Stimulated activated CD8-positive, alpha-beta memory T cell treated with anti-CD3 and anti-CD28 coated beads, Interleukin-7, amount 100 ng/mL, for 24 hours (primary cell): ENCODE data around the gene HAGH.
"Not testable (repeated sequence)": the region's sequence is repeated elsewhere in the genome, so short reads cannot be mapped to it uniquely, and the experiment has no call there.

Experiments used
- DNase-seq: peaks from one replicate; pipeline ENCODE4 v3.0.0-alpha.2; 2020; ENCODE audit warnings: low read depth

HAGH gene

DNA sequence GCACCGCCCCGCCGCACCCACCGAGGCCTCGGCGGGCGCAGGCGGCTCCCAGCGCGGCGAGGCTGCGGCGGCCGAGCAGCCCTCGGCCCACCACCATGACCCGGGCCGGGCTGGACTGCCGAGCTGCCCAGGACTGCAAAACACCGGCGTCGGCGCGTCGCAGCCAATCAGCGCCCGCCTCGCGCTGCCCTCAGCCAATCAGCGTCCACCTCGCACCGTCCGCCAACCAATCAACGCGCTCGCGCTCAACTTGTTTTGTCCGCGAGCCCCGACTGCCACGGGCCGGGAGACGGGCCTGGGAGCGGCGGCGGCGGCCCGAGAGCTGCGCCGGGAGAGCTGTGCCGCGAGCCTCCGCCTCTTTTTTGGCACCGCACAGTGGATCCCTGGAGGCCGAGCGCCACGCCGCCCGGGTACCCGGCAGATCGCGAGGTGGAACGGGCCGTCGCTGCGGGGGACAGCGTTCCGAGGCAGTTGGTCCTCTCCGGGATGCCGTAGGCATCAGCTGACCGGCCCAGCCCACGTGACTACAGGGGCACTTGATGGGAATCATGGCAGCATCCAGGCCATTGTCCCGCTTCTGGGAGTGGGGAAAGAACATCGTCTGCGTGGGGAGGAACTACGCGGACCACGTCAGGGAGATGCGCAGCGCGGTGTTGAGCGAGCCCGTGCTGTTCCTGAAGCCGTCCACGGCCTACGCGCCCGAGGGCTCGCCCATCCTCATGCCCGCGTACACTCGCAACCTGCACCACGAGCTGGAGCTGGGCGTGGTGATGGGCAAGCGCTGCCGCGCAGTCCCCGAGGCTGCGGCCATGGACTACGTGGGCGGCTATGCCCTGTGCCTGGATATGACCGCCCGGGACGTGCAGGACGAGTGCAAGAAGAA, at the start of gene HAGH, which contains the start of gene FAHD1:
Gene HAGH (minus strand): TSS at position 135 of the 883 bp plus-strand sequence. CDS start 38 bp downstream, at position 97.
Gene FAHD1 (plus strand): TSS at position 516 of the 883 bp plus-strand sequence. CDS start 33 bp downstream, at position 549.
- peak; percentile 71 for DNase-seq

GRCh38 chr16:1876066-1876465, 49.4 kb upstream of the HAGH start:
- not testable (repeated sequence) for DNase-seq

DNA sequence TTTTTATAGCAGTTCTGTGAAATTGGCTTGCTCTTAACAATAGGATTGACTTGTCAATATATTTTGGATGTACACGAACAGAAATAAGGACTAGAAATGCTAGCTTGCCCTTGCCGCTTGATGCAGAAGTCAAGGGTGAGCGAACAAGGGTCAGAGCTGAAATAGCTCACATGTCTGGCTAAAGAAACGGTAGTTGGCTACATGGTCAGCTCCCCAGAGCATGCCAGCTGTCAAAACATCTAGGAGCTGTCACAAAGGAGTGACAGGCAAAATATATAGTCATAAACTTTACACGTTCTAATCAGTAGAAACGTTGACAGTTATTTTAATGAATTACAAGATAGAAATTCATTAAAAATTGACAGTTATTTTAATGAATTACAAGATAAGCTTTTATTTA, 48.2 kb upstream of the HAGH start:
- DNase-seq: no peak

DNA sequence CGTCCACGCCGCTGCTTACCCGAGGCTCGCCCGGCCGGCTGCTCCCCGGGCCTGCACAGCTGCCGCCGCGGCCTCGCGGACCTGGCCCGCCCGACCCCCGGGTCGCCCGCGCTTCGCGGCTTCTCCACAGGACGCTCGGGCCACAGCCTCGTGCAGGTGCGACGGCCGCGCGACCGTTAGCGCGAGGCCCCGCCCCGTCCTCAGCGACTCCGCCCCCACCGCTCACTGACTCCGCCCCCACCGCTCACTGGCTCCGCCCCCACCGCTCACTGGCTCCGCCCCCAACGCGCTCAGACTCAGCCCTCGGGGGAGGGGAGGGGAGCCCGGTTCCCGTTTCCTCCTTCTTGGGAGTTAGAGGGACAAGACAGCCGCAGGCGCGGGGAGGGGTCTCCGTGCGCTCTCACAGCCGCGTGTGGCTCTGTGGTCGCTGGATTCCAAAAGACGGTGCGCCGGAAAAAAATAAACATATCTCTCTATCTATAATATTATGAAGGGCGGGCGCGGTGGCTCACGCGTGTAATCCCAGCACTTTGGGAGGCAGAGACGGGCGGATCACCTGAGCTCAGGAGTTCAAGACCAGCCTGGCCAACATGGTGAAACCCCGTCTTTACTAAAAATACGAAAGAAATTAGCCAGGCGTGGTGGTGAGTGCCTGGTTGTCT, 45.5 kb upstream of the HAGH start, which contains the start of gene MEIOB:
Gene MEIOB (minus strand): TSS at position 191 of the 662 bp plus-strand sequence. CDS start 3,989 bp downstream, outside the sequence.
- peak; percentile 21 for DNase-seq

DNA sequence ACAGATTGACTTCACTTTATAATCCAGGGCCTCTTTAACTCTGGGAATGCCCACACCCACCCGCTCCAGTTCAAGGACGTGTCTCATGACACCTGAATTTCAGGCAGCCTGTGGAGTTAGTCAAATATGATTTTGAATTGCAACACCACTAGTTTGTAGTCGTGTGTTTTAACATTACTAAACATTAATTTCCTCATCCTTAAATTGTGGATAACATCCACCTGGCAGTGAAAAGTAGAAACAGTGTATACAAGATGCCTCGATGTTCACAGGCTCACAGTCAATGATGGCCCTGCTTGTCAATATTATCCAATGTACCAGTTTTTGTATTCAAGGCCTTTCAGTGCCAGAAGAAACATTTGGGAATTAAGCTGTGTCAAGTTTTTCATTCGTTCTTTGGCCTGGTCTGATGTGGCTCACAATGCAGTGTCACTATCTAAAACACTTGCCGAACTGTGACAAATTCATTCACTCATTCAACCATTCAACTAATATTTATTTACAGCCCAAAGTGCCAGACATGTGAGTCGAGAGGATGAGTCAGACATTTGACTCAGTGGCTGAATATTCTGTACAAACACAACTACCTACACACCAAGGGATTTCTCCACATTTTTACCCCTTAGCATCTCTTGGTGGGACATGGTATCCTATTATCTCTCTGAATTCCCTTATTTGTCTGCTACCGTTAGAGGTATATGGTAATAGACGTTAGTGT, 43.9 kb upstream of the HAGH start:
- DNase-seq: no peak

DNA sequence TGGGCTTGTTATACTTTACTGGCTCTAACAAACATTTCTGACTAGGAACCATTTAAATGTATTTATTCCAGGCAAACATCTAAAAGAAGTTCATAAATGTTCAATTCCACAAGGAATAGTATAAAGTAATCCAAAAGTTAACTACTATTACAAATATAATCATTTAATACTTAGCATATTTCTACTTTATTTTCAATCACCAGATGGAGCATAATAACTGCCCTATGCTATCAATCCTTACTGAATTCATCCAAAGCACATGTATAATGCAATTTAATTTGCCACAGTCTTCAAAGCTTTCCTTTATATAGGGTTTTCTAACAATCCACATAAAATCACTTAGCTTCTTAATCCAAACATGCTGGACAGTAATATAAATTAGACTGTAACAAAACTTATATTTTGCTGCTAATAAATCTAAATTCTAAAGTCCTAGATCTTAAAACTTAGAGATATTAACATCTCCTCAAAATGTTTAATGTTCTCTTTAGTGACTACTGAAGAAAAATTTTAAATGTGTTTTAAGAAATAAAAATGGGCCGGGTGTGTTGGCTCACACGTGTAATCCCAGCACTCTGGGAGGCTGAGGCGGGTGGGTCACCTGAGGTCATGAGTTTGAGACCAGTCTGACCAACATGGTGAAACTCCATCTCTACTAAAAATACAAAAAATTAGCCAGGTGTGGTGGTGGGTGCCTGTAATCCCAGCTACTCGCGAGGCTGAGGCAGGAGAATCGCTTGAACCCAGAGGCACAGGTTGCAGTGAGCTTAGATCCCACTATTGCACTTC, 39.5 kb upstream of the HAGH start:
- DNase-seq: no peak

DNA sequence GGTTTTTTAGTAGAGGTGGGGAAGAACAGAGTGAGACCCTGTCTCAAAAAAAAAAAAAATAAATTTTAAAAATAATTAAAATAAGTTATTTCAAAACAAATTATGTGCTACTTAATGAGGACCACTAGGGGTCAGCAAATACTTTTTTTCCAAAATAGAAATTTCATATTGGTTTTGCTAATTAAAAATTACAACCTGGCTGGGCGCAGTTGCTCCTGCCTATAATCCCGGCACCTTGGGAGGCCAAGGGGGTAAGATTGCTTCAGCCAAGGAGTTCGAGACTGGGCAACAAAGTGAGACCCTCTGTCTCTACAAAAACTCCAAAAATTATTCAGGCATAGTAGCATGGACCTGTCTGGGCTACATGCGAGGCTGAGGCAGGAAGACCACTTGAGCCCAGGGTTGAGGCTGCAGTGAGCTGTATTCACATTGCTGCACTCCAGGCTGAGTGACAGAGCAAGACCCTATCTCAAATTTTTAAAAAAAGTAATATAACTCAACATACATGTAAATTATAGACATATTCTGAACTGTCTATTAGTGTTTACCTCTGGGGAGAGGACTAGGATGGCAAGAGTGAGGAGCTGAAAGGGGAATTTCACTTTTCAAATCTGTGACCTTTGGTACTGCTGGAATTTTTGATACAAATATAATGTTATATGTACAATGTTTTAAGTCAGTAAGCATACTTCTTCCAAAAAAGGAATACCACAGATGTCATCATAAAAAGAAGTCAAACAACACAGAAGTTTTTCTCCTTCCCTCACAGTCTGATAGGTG, 37.2 kb upstream of the HAGH start:
- no peak for DNase-seq

DNA sequence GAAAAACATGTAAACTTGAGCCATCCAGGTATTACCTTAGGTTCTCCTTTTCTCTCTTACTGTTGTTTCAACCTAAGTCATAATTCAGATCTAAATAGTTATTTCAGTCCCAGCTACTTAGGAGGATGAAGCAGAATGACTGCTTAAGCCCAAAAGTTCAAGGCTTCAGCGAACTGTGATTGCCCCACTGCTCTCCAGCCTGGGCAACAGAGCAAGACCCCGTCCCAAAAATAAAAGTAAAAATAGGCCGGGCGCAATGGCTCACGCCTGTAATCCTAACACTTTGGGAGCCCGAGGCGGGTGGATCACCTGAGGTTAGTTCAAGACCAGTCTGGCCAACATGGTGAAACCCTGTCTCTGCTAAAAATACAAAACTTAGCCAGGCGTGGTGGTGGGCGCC, 35.8 kb upstream of the HAGH start:
- no peak for DNase-seq

GRCh38 chr16:1861730-1862129, 35.1 kb upstream of the HAGH start:
- no peak for DNase-seq

GRCh38 chr16:1859650-1860049, 33.0 kb upstream of the HAGH start:
- no peak for DNase-seq

- no peak for DNase-seq
Measured at GRCh38 chr16:1858189-1858865, 31.7 kb upstream of the HAGH start.

DNA sequence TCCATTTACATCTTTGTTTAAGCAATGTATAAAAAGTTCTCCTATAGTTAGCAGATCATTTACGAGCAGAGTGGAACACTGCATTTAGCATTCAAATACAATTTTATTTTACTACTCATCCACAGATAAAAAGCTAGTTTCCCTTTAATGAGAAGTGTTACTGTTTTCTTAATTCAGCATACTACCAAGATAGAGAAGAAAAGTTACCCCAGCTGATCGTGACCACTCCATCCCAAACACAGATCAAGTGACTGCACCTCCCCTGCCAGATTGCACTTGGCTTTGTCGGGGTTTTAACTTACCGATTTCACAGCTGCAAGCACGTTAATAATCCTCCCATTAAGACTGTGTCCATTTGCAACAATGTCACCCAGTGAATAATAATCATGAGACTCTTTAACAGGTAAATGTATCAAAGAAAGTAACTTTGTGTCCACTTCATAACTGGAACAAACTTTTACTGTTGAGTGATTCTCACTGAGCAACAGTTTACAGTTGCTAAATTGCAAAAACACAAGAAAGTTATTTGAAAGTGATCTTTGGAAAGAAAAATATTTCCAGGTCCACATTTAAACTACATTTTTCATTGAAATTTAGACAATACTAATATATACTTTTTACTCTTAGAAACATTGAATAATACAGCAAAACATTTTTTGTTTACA, 30.9 kb upstream of the HAGH start:
- DNase-seq: no peak

GRCh38 chr16:1851793-1852192, 25.2 kb upstream of the HAGH start:
- DNase-seq: no peak

GRCh38 chr16:1850981-1851380, 24.4 kb upstream of the HAGH start:
- DNase-seq: no peak

DNA sequence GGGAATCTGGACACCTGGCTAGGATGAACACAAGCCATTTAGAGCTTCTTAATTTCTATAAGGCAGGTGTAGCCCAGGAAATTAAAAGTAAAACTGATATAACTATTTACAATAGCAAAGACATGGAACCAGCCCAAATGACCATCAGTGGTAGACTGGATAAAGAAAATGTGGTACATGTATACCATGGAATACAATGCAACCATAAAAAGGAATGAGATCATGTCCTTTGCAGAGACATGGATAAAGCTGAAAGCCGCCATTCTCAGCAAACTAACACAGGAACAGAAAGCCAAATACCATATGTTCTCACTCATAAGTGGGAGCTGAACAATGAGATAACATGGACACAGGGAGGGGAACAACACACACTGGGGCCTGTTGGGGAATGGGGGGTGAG, 19.8 kb upstream of the HAGH start:
- no peak for DNase-seq

GRCh38 chr16:1845985-1846384, 19.4 kb upstream of the HAGH start:
- DNase-seq: no peak

GRCh38 chr16:1839554-1839953, 12.9 kb upstream of the HAGH start:
- no peak for DNase-seq

DNA sequence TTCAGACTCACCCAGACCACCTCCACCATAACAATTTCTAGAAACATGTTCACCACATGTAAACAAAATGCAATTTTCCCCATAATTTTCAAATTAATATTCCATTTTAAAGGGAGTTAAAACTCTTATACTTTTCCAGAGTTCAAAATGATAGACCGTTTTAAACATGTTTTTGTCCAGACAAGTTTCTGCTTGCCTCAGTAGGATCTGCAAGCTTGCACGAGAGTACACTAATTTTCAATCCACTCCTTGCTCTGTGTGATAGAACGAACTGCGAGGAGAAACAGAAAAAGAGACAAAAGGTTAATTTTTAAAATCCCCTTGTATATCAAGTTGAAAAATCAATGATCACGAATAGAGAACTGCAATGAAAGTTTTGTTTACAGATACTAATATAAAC, 7.5 kb upstream of the HAGH start:
- no peak for DNase-seq

GRCh38 chr16:1832838-1833454, 6.3 kb upstream of the HAGH start:
- DNase-seq: no peak
